Panc1 (cell line): ENCODE data around the gene FRS2. TPM values are rescaled to one million over a fixed set of nuclear protein-coding genes. Genes with fewer than 3 reads are reported as not detected.

Experiments used
- ATAC-seq: fragments of 200-7000 bp; cut with Tn5 transposase; 2 replicates; pipeline ENCODE4 v1.9.1; 2020; ENCODE audit warnings: mild to moderate bottlenecking, moderate library complexity
- BruUV-seq: library from RNA; stranded (reverse); fragments of 400-500 nt; replicated peaks from 2 replicates; lab custom pipeline; 2021; lab: Mats Ljungman, UMichigan
- CTCF ChIA-PET: fragments of 300-600 bp; sonication (Branson Sonifier 250); formaldehyde crosslinking; loops from one replicate; lab custom pipeline; 2022; ENCODE audit warnings: antibody characterized with exemption; lab: Charles Lee
- POLR2A ChIA-PET: fragments of 300-600 bp; sonication (Branson Sonifier 250); formaldehyde crosslinking; loops from one replicate; lab custom pipeline; 2022; ENCODE audit warnings: antibody characterized with exemption; lab: Charles Lee
- DNase-seq: peaks from one replicate; pipeline ENCODE4 v3.0.0-alpha.2; 2010; ENCODE audit warnings: low read depth, low spot score
- H3K27ac ChIP-seq: 2 replicates; pipeline ENCODE4 v1.5.1; 2011; ENCODE audit warnings: mild to moderate bottlenecking, low read length, inconsistent platforms
- H3K27me3 ChIP-seq: fragments of 200-500 bp; sonication (Bioruptor generic); 2 replicates; pipeline ENCODE4 v1.6.0; 2014; ENCODE audit warnings: low read length, inconsistent platforms; ENCODE audit not compliant: control insufficient read depth, insufficient read depth
- H3K36me3 ChIP-seq: fragments of 200-500 bp; sonication (Bioruptor generic); 2 replicates; pipeline ENCODE4 v1.5.1; 2014; ENCODE audit warnings: inconsistent platforms, mild to moderate bottlenecking, low read length, moderate library complexity; ENCODE audit not compliant: control insufficient read depth, insufficient read depth
- H3K4me1 ChIP-seq: 2 replicates; pipeline ENCODE4 v1.5.1; 2011; ENCODE audit warnings: inconsistent platforms, mild to moderate bottlenecking, low read length, moderate library complexity; ENCODE audit not compliant: control insufficient read depth, insufficient read depth
- H3K4me3 ChIP-seq, 2 experiments: 2 replicates each; pipeline ENCODE4 v1.5.1; 2011 to 2012; ENCODE audit warnings: low read depth in 2 of 2, low read length in 2 of 2, mild to moderate bottlenecking in 2 of 2, inconsistent platforms in 1 of 2, moderate library complexity in 1 of 2
- H3K9me3 ChIP-seq: fragments of 200-500 bp; sonication (Bioruptor generic); 2 replicates; pipeline ENCODE4 v1.5.1; 2014; ENCODE audit warnings: low read depth, mild to moderate bottlenecking, inconsistent platforms, low read length, moderate library complexity; ENCODE audit not compliant: control insufficient read depth, insufficient read depth
- CTCF ChIP-seq: fragments of 450-650 bp; IDR thresholded peaks from 2 replicates; pipeline ENCODE4 v1.5.1; 2017; ENCODE audit warnings: mild to moderate bottlenecking
- POLR2AphosphoS5 ChIP-seq: IDR thresholded peaks from 2 replicates; pipeline ENCODE4 v1.6.1; 2012; ENCODE audit warnings: mild to moderate bottlenecking, low read depth, low read length, moderate library complexity
- REST ChIP-seq, 2 experiments: IDR thresholded peaks; 2 replicates each; pipeline ENCODE4 v1.6.1; 2011 to 2012; ENCODE audit warnings: low read depth in 2 of 2, control low read depth in 1 of 2, low read length in 1 of 2, mild to moderate bottlenecking in 1 of 2, moderate library complexity in 1 of 2; ENCODE audit not compliant: insufficient read depth in 1 of 2
- SIN3A ChIP-seq: IDR thresholded peaks from 2 replicates; pipeline ENCODE4 v1.6.1; 2012; ENCODE audit warnings: low read depth, mild to moderate bottlenecking, low read length, moderate library complexity, borderline replicate concordance; ENCODE audit not compliant: insufficient read depth
- TCF7L2 ChIP-seq: IDR thresholded peaks from 2 replicates; pipeline ENCODE4 v1.6.1; 2011; ENCODE audit warnings: mild to moderate bottlenecking, low read depth, low read length, inconsistent platforms
- in situ Hi-C: cut with HindIII; loops from 2 replicates; pipeline ENCODE4 v1.10.0; 2016; ENCODE audit warnings: low sequenced_read_pairs, low pct_unique_long_range_greater_than_20kb
- intact Hi-C: fragments of 100-400 bp; cut with micrococcal nuclease; formaldehyde crosslinking; loops from one replicate; pipeline ENCODE4 v1.10.0; 2022; ENCODE audit not compliant: unreplicated experiment
- total RNA-seq: library from RNA; stranded (reverse); gene quantifications from one replicate; pipeline ENCODE4 v1.2.1, GENCODE V29; 2021; ENCODE audit not compliant: unreplicated experiment

FRS2 gene
- total RNA-seq, 1 experiment from 2014 or later = 26.6 TPM

DNA sequence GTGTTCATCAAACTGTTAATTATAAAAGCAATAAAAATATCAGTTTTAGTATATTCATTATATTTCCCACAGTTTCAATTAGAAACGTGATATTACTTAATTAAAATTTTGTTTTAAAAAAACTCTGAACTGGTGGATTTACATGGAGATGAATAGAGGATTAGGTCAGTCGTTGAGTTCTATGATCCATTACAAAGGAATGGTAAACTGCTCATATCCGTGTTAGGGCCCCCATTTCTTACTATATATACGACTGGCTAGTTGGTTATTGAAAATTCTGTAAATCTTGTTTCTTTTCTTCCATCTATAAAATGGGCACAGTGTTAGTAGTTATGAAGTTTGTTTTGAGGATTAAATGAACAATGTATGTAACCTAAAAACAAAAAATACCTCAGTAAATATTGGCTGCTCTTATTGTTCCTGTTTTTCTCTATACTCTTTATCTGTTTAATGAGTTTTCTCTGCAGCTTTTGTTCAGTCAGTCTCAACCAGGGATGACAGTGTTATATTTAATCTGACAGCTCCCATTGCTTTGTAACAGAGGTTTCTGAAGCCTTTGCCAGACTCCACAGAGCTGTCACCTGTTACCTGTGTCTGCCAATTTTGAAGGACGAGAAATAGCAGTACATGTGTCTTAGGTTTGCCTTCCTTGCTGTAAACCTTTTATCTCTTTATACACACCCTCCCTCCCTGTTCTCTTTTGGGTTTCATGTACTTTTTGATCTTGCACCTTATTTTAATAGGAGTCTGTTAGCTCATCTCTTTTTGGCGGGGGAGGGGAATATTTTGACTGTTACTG lies 41.5 kb downstream of the FRS2 start:
- ChIA-PET POLR2A (no interaction called here), CTCF (no interaction called here)
- BruUV-seq = no TSS peak
- Histone ChIP-seq H3K27ac (no peak overlapping the region), H3K27me3 (no peaks in the 10 kb centered on the region), H3K4me3 (no peak overlapping the region), H3K9me3 (no peaks in the 10 kb centered on the region), H3K4me1 (peaks cover 31% of the 10 kb centered on the region), H3K36me3 (no peaks in the 10 kb centered on the region)
- ATAC-seq = no peak
- DNase-seq = no peak
- intact Hi-C loops (no loop called here), in situ Hi-C loops (no loop called here)
- no peak for TF ChIP-seq CTCF
- TF ChIP-seq REST (IDR thresholded peaks at IDR 0.05; ENCODE audit: insufficient read depth in 1 of 2, low read depth in 2 of 2, low read length in 1 of 2) = no peak
- TF ChIP-seq POLR2AphosphoS5 = no peak
- TF ChIP-seq SIN3A = no peak
- no peak for TF ChIP-seq TCF7L2

GRCh38 chr12:69512820-69513219 lies 42.6 kb downstream of the FRS2 start:
- H3K9me3 ChIP-seq = no peaks in the 10 kb centered on the region
- no peak for TF ChIP-seq REST (IDR thresholded peaks at IDR 0.05; ENCODE audit: insufficient read depth in 1 of 2, low read depth in 2 of 2, low read length in 1 of 2)
- no peak for TF ChIP-seq POLR2AphosphoS5
- TF ChIP-seq SIN3A = no peak
- TF ChIP-seq CTCF = no peak
- TF ChIP-seq TCF7L2 = no peak
- in situ Hi-C loops (no loop called here), intact Hi-C loops (no loop called here)
- no peaks in the 10 kb centered on the region for H3K36me3 ChIP-seq
- H3K4me3 ChIP-seq = no peak overlapping the region
- H3K27ac ChIP-seq = no peak overlapping the region
- DNase-seq (no peak), ATAC-seq (no peak)
- ChIA-PET POLR2A (no interaction called here), CTCF (interaction anchor here (0.7 kb wide), 1 partner anchor 373 kb away, joined by 4 read pairs; no protein-coding TSS in a partner anchor)
- BruUV-seq = no TSS peak
- H3K4me1 ChIP-seq = peaks cover 29% of the 10 kb centered on the region
- no peaks in the 10 kb centered on the region for H3K27me3 ChIP-seq
